Mesodermal cell (in vitro differentiated cells): ENCODE results near the gene FAM76A.

Experiments
- H3K27ac ChIP-seq: 2 replicates; pipeline ENCODE4 v1.7.0; 2013; ENCODE audit warnings: mild to moderate bottlenecking, low read depth, low read length, moderate library complexity; ENCODE audit not compliant: severe bottlenecking
- H3K36me3 ChIP-seq: 2 replicates; pipeline ENCODE4 v1.7.1; 2013; ENCODE audit warnings: mild to moderate bottlenecking, low read length, moderate library complexity; ENCODE audit not compliant: control insufficient read depth, insufficient read depth
- H3K4me1 ChIP-seq: one replicate; pipeline ENCODE4 v1.7.1; 2013; ENCODE audit warnings: mild to moderate bottlenecking, low read length; ENCODE audit not compliant: insufficient read depth, control insufficient read depth, poor library complexity, severe bottlenecking
- H3K4me3 ChIP-seq: 2 replicates; pipeline ENCODE4 v1.7.0; 2013; ENCODE audit warnings: low read length, control low read depth, mild to moderate bottlenecking; ENCODE audit not compliant: insufficient read depth, poor library complexity, severe bottlenecking; ENCODE audit errors: extremely low read depth
- H3K9me3 ChIP-seq: 2 replicates; pipeline ENCODE4 v1.7.1; 2013; ENCODE audit warnings: mild to moderate bottlenecking, low read length, moderate library complexity; ENCODE audit not compliant: control insufficient read depth
- WGBS, 2 experiments: methylation state at CpG; one replicate each; pipeline ENCODE4 v1.1.5; 2013; ENCODE audit warnings: missing lambda C conversion rate in 2 of 2; ENCODE audit not compliant: insufficient coverage in 2 of 2; 5-methylcytosine and 5-hydroxymethylcytosine counted together

The FAM76A gene

GRCh38 chr1:27726173-27727044 lies 648 bp downstream of the FAM76A start:
- Histone ChIP-seq H3K27ac (peak overlapping the region; percentile 89), H3K4me1 (peaks cover 5% of the 10 kb centered on the region), H3K36me3 (peaks cover 20% of the 10 kb centered on the region), H3K4me3 (peak overlapping the region; percentile 82), H3K9me3 (no peaks in the 10 kb centered on the region)
- 2% methylated on average over 46 of the region's 46 CpGs for WGBS, 2 experiments

GRCh38 chr1:27727126-27727525 lies 1.4 kb downstream of the FAM76A start:
- H3K4me3 ChIP-seq, result peak overlapping the region; percentile 82
- 100% methylated on average over 1 of the region's 3 CpGs; no CpG with 5 or more reads in 1 of the 2 experiments for WGBS, 2 experiments
- no peak overlapping the region for H3K27ac ChIP-seq

GRCh38 chr1:27736252-27736651 lies 10.5 kb downstream of the FAM76A start:
- peaks cover 43% of the 10 kb centered on the region for H3K36me3 ChIP-seq
- WGBS, 2 experiments, result 100% methylated on average over 1 to 3 of the region's 3 CpGs
- no peaks in the 10 kb centered on the region for H3K4me1 ChIP-seq
- H3K27ac ChIP-seq, result no peak overlapping the region
- H3K9me3 ChIP-seq, result no peaks in the 10 kb centered on the region
- no peak overlapping the region for H3K4me3 ChIP-seq

More at GRCh38 chr1:27727126-27727525, 1.4 kb downstream of the FAM76A start:
- Histone ChIP-seq H3K9me3 (no peaks in the 10 kb centered on the region), H3K36me3 (peaks cover 24% of the 10 kb centered on the region), H3K4me1 (peaks cover 5% of the 10 kb centered on the region)

- WGBS, 2 experiments, result 83 to 98% methylated on average over 4 of the region's 6 CpGs
- Histone ChIP-seq H3K27ac (no peak overlapping the region), H3K4me1 (no peaks in the 10 kb centered on the region), H3K36me3 (peaks cover 26% of the 10 kb centered on the region), H3K9me3 (no peaks in the 10 kb centered on the region), H3K4me3 (no peak overlapping the region)
Measured at GRCh38 chr1:27741121-27741520, 15.4 kb downstream of the FAM76A start.

GRCh38 chr1:27744556-27744955 lies 18.8 kb downstream of the FAM76A start:
- Histone ChIP-seq H3K27ac (no peak overlapping the region), H3K9me3 (no peaks in the 10 kb centered on the region), H3K4me1 (no peaks in the 10 kb centered on the region), H3K4me3 (no peak overlapping the region), H3K36me3 (peaks cover 36% of the 10 kb centered on the region)
- WGBS, 2 experiments, result 76 to 82% methylated on average over 2 to 3 of the region's 5 CpGs

GRCh38 chr1:27745466-27745865 lies 19.7 kb downstream of the FAM76A start:
- WGBS, 2 experiments, result 86 to 100% methylated on average over 4 of the region's 4 CpGs
- H3K9me3 ChIP-seq, result no peaks in the 10 kb centered on the region
- H3K36me3 ChIP-seq, result peaks cover 38% of the 10 kb centered on the region
- H3K4me3 ChIP-seq, result no peak overlapping the region
- H3K4me1 ChIP-seq, result no peaks in the 10 kb centered on the region
- H3K27ac ChIP-seq, result no peak overlapping the region

GRCh38 chr1:27752360-27752759 lies 26.6 kb downstream of the FAM76A start:
- WGBS, 2 experiments, result 92 to 94% methylated on average over 2 to 3 of the region's 3 CpGs
- H3K9me3 ChIP-seq, result no peaks in the 10 kb centered on the region
- peaks cover 44% of the 10 kb centered on the region for H3K36me3 ChIP-seq
- H3K27ac ChIP-seq, result no peak overlapping the region
- H3K4me1 ChIP-seq, result no peaks in the 10 kb centered on the region
- no peak overlapping the region for H3K4me3 ChIP-seq

- no peak overlapping the region for H3K4me3 ChIP-seq
- H3K4me1 ChIP-seq, result no peaks in the 10 kb centered on the region
- WGBS, 2 experiments, result 80 to 100% methylated on average over 1 of the region's 1 CpG
- H3K9me3 ChIP-seq, result no peaks in the 10 kb centered on the region
- no peak overlapping the region for H3K27ac ChIP-seq
- peaks cover 46% of the 10 kb centered on the region for H3K36me3 ChIP-seq
Measured at GRCh38 chr1:27755286-27755685, 29.5 kb downstream of the FAM76A start.

- 74 to 93% methylated on average over 2 to 3 of the region's 4 CpGs for WGBS, 2 experiments
- no peak overlapping the region for H3K4me3 ChIP-seq
- H3K36me3 ChIP-seq, result peaks cover 49% of the 10 kb centered on the region
- H3K27ac ChIP-seq, result no peak overlapping the region
- H3K4me1 ChIP-seq, result no peaks in the 10 kb centered on the region
- no peaks in the 10 kb centered on the region for H3K9me3 ChIP-seq
Measured at GRCh38 chr1:27755865-27756264, 30.1 kb downstream of the FAM76A start.

GRCh38 chr1:27759236-27759635 lies 33.5 kb downstream of the FAM76A start:
- H3K27ac ChIP-seq, result no peak overlapping the region
- 92 to 100% methylated on average over 1 to 2 of the region's 2 CpGs for WGBS, 2 experiments
- no peak overlapping the region for H3K4me3 ChIP-seq
- no peaks in the 10 kb centered on the region for H3K4me1 ChIP-seq
- no peaks in the 10 kb centered on the region for H3K9me3 ChIP-seq
- H3K36me3 ChIP-seq, result peaks cover 49% of the 10 kb centered on the region

GRCh38 chr1:27760426-27760825 lies 34.7 kb downstream of the FAM76A start:
- H3K4me3 ChIP-seq, result no peak overlapping the region
- peaks cover 41% of the 10 kb centered on the region for H3K36me3 ChIP-seq
- H3K27ac ChIP-seq, result no peak overlapping the region
- H3K4me1 ChIP-seq, result no peaks in the 10 kb centered on the region
- 50 to 100% methylated on average over 1 of the region's 3 CpGs for WGBS, 2 experiments
- no peaks in the 10 kb centered on the region for H3K9me3 ChIP-seq
